ENCODE results near the gene CLSTN3.

Gene CLSTN3

DNA sequence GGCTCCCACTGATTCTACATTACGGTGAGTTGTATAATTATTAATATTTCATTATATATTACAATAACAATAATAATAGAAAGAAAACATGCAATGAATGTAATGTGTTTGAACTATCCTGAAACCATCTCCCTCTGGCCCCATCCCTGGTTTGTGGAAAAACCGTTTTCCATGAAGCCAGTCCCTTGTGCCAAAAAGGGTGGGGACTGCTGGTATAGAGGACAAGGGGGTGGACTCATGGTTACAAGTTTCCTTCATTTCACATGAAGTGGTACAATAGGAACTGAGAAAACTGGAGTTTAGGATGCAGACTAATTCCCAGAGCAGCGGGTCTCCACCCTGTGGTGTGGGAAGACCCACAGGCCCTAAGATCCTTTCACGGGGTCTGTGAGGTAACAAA, 18.1 kb upstream of the CLSTN3 start:
- TF ChIP-seq, protein P1, sequence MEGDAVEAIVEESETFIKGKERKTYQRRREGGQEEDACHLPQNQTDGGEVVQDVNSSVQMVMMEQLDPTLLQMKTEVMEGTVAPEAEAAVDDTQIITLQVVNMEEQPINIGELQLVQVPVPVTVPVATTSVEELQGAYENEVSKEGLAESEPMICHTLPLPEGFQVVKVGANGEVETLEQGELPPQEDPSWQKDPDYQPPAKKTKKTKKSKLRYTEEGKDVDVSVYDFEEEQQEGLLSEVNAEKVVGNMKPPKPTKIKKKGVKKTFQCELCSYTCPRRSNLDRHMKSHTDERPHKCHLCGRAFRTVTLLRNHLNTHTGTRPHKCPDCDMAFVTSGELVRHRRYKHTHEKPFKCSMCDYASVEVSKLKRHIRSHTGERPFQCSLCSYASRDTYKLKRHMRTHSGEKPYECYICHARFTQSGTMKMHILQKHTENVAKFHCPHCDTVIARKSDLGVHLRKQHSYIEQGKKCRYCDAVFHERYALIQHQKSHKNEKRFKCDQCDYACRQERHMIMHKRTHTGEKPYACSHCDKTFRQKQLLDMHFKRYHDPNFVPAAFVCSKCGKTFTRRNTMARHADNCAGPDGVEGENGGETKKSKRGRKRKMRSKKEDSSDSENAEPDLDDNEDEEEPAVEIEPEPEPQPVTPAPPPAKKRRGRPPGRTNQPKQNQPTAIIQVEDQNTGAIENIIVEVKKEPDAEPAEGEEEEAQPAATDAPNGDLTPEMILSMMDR (IDR thresholded peaks at IDR 0.05; ENCODE audit: low read depth, low read length) = no peak
- no peak for DNase-seq (ENCODE audit: extremely low read depth, low read depth)

DNA sequence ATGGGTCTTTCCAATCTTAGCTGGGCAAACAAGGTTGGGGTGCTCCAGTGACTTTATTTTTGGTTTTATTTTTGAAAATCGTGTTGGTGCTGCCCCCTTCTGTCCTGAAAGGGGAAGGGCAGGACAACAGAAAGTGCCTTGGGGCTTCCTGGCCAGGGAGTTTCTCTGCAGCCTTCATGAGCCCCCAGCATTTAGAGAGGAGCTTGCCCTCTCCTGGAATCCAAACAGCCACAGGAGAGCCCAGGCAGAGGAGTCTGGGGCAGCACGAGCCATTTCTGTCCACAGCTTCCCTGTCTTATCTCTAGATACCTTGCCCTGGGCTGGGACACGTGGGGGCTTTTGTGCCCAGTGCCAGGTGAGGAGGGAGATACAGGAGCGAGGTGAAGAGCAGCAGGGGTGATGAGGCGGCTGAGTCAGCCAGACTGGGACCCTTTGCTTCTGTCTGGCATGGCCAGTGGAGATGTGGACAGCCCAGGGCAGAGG, 16.7 kb upstream of the CLSTN3 start:
- no peak for DNase-seq (ENCODE audit: extremely low read depth, low read depth)

DNA sequence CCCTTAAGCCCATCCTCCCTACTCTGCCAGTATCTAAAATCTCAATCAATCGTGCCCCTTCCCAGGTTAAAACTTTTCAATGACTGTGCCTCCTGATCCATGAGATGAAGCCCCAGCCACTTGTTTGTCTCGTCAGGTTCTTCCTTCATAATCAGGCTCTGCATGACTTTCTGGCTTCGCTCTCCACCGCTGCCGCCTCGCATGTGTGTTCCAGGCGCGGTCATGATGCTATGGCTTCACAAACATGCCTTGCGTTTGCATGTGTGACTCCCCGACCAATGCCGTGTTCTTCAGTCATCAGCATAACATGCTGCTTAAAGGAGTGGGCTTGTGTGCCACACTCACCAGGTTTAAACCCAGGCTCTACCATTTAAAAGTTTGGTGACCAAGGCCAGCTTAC, 16.2 kb upstream of the CLSTN3 start:
- TF ChIP-seq, protein P1 (IDR thresholded peaks at IDR 0.05; ENCODE audit: low read depth, low read length) = no peak
- no peak for DNase-seq (ENCODE audit: extremely low read depth, low read depth)

More for the DNA sequence above, 16.7 kb upstream of the CLSTN3 start:
- TF ChIP-seq, protein P1 (IDR thresholded peaks at IDR 0.05; ENCODE audit: low read depth, low read length) = peak; percentile 83

DNA sequence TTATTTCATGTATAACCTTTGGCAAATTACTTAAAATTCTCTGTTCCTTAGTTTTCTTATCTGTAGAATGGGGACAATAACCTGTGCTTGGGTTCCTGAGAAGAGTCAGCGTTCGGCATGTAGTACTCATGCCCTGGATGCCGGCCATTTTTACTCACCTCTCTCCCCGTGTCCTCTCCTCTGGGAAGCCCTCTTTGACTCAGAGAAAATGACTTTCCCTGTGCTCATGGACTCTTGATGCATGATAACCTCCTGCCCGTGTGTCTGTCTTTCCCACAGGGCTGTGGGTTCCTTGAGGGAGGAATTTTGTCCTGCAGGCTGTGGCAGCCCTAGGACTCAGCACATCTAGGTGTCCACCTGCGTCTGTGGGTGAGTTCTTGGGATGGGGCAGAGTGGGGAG, 15.3 kb upstream of the CLSTN3 start:
- no peak for DNase-seq (ENCODE audit: extremely low read depth, low read depth)
- TF ChIP-seq, protein P1 (IDR thresholded peaks at IDR 0.05; ENCODE audit: low read depth, low read length) = no peak

DNA sequence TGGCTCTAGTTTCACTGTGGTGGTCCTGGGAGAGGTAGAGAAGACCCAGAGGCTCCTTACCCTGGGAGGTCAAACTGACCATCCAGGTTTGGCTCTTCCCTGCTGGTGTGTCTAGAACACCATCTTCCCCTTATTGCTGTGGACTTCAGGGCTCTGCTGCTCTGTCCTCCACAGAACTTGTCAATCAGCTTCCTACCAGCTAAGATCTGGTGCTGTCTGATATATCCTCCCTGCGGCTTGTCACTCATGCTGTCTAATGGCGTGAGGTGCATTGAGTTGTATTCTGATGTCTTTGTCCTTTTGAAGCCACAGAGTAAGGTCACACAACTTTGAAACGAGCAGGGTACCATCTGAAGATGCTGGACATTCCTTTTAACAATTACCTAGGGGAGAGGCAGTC, 14.0 kb upstream of the CLSTN3 start:
- TF ChIP-seq, protein P1 (IDR thresholded peaks at IDR 0.05; ENCODE audit: low read depth, low read length) = no peak
- DNase-seq (ENCODE audit: extremely low read depth, low read depth) = no peak

DNA sequence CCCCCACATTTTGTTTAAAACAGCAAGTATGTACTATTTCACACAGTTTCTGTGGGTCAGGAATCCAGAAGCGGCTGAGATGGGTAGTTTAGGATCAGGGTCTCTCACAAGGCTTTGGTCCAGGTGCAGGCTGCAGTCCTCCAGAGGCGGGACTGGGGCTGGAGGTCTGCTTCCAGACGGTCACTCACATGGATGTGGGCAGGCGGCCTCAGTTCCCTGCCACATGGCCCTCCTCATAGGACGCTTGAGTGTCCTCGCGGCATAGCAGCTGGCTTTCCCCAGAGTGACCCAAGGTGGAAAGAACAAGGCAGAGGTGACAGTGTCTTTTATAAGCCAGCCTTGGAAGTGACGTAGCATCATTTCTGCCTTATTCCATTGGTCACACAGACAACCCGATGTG, 13.3 kb upstream of the CLSTN3 start:
- no peak for DNase-seq (ENCODE audit: extremely low read depth, low read depth)
- TF ChIP-seq, protein P1 (IDR thresholded peaks at IDR 0.05; ENCODE audit: low read depth, low read length) = no peak

DNA sequence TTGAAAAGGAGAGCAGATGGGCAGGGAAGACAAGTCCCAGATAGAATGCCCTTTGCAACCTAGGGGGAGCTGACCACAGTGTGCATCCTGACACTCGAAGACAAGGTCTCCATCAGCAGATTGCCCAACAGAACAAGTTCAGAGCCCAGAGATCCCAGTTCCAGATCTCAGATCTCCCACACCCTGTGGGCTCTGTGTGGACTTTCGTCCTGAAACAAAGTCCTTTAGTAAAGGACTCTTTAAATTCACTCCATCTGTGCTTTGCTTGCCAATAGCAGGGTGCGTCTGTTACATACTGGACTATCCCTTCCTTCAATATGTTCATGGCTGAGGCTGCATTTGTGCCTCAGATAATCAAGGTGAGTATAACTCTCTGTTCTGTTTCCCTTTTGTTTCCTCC, 12.5 kb upstream of the CLSTN3 start:
- no peak for DNase-seq (ENCODE audit: extremely low read depth, low read depth)
- TF ChIP-seq, protein P1 (IDR thresholded peaks at IDR 0.05; ENCODE audit: low read depth, low read length) = no peak

All from AG09319 (cell line).